Fibroblast of the conjunctiva (primary cell): ENCODE data around the gene H3-3A.

Source experiments
- DNase-seq: peaks from one replicate; pipeline ENCODE4 v3.0.0-alpha.2; 2010; ENCODE audit warnings: low read depth

H3-3A gene

GRCh38 chr1:226054519-226055327 is 7.8 kb upstream of the H3-3A start:
- DNase-seq, result no peak

DNA sequence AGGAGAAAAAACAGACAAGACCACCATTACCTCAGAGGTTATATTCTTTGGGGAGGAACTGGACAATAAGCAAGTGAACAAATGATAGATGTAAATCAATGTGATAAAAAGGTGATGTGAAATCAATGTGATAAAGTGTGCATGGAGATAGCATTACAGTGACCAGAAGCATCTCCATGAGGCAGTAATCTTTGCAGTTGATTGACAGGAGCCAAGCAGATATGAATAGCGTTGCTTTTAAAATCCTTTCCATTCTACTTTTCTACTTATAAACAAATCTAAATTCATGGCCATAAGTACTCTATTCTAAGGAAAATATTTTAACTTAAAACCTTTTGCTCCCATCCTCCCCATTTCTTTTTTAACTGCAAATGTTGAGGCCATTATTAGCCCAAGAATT is 2.8 kb upstream of the H3-3A start:
- no peak for DNase-seq

DNA sequence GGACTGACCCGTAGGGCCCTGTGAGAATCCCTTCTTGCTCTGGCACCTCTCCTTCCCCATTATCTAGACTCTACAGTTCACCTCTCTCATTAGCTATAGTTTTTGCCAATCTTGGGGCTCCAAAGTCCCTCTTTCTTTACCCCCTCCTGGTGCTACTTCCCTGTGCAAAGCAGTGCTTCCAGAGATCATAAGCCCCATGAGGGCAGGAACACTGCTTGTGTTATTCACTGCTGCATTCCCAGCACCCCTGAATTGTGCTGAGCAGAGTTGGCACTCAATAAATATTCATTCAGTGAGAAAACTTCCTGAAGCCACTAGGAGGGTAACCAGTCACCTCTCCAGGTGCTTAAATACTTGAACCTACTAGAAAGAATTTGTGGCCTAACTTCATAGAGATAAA is 2.1 kb upstream of the H3-3A start:
- DNase-seq, result no peak

DNA sequence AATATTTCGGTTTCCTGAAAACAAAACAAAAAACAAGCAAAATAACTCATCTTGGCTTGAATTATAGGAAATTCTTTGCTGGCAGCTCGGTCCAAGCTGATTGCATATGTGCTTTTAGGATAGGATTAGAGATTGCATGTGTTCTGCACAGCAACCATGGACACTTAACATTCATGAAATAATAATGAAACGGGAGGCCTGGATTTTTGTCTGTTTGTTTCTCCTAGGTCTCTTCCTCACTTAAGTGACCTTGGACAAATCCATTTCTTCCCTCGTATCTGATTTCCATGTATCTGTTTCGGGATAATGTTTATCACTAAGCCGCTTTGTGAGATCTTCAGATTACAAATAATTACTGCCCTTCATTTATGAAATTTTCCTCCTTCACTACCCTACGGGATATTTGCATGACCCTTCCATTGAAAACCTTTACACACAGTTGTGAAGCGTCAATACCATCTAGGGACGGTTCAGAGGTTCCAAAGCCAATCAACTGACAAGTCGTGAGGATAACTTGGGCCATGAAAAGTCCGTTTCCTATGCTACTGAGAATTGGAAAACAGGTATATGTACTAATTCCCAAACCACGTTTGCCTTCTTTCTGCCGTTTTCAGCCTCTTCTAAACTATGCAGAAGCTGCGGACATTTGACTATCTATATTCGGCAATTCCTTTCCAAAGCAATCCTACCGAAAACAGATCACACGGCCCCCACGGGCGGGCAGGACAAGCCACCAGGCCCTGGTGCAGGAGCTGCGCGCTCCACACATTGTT is 1.3 kb upstream of the H3-3A start:
- no peak for DNase-seq

GRCh38 chr1:226061841-226062557 is 517 bp upstream of the H3-3A start:
- DNase-seq, result peak; percentile 67

DNA sequence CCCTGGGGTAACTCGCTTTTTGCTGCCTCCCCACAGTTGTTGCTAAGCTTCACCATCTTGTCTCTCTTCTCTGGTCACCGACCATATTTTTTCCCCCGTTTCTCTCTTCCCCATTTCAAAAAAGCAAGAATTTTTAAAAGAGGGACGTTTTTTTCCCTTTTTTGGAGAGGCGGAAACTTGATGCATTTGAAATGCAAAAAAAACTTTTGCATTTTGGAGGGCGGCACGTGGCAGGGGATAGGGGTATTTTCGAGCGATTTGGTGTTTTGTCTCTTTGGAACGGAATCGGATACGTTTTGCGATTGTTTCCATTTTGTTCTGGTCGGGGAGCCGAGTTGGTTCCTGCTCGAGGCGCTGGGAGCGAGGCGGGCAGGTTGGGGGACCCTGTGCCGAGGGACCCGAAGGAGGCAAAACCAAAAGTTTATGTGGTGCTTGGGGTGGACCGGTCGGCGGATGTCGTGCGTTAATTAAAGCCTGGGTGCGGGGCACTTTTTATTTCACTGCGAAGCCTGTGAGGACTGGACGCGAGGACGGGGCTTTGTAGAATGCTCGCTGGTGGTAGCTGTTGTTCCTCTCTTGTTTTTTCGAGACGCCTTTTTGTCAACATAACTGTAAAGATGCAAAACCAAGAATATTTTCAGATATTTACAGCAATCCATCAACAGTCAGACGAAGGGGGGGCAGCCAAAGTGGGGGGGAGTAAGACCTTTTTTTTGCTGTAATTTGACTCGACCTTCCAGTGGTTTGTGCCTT is 884 bp downstream of the H3-3A start:
- DNase-seq, result no peak

DNA sequence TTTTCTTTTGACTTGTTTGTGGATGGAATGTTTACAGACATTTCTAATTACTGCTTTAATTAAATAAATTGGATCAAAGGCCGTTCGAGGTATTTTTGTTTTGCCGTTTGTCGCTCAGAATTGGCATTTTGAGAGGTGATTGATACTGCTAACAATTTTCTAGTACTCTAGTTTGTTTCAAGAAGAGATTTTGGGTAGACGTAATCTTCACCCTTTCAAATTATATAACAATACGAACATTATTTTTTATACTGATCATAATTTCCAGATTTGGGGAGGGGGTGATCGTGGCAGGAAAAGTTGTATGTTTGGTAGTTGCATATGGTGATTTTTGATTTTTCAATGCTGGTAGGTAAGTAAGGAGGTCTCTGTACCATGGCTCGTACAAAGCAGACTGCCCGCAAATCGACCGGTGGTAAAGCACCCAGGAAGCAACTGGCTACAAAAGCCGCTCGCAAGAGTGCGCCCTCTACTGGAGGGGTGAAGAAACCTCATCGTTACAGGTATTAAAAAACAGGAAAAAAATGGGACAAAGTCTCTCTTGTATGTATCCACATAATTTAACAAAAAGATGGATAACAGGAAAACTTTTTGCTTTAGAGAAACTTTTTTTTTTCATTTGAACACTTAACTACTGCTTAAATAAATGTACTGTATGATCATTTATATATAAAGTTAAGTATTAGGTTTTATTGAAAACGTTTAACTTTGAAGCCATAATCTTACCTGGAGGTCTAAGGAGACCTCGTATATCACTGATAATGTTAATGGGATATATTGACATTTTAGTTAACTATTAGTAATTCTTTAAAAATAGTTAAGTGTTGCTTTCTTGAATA is 1.7 kb downstream of the H3-3A start:
- DNase-seq, result no peak

DNA sequence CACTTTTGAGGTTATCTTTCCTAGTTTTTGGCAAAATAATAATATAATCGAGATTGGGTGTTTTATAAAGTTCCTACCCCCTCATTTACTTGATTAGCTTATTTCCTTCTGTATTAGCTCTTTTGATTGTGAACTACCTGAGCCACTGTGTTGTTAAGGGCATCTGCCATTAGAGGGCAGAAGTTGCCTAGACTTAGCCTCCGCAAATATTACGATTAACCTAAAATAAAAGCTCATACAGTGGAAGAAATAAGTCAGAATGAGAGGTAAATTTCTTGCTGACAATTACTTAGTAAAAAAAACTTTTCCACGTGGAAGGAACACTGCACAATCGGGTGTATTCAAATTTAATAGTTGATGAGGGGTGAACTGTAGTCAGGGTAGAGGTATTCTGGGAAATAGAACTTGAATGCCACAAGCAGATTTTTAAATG is 2.3 kb downstream of the H3-3A start:
- DNase-seq, result peak; percentile 51

DNA sequence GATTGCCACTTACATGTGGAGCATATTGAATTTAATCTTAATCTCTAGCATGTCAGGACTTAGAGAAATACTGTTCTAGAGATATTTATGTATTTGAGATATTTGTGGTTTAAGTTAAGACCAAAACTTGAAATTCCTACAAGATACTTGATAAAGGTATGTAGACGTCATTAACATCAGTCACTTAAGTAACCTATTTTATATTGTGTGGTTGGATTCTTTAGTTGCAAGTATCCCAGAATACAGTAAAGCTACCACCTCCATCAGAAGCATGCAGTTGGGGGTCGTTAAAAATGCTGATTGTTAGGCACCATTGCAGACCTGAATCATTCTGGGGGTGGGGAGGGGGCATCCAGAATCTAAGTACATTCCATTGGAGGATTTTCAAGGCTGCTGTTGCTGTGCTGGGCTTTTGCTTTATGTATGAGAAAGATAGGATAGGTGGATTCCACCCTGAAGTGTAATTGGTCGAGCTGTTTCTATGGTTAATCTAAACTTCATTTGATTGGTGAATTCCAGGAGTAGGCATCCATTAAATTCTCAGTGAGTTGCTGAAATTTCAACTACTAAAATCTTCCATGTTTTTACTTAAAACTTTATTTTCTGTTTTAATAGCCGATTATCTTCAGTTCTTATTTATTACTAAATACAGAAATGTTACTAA is 4.0 kb downstream of the H3-3A start:
- DNase-seq, result no peak

DNA sequence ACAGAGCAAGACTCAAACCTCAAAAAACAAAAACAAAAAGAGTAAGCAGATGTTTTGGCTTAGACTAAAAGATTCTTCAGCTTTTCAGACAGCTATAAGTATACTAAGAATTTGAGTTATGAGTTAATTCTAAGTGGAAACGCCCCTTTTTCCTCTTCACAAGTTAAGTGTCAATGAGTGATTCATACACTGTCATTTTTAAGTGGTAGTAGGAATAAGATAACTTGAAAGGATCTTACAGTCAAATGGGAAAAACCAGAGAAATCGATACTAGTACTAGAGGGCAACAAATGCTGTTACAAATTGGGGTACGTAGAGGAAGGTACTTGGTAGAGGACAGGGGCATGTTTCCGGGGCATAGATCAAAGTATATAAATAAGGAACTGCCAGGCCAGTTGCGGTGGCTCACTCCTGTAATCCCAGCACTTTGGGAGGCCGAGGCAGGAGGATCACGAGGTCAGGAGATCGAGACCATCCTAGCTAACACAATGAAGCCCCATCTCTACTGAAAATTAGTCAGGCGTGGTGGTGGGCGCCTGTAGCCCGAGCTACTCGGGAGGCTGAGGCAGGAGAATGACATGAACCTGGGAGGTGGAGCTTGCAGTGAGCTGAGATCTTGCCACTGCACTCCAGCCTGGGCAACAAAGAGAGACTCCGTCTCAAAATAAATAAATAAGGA is 7.4 kb downstream of the H3-3A start:
- DNase-seq, result no peak

GRCh38 chr1:226072347-226072746 is 9.8 kb downstream of the H3-3A start:
- DNase-seq, result no peak

GRCh38 chr1:226073184-226073950 is 10.9 kb downstream of the H3-3A start:
- no peak for DNase-seq

DNA sequence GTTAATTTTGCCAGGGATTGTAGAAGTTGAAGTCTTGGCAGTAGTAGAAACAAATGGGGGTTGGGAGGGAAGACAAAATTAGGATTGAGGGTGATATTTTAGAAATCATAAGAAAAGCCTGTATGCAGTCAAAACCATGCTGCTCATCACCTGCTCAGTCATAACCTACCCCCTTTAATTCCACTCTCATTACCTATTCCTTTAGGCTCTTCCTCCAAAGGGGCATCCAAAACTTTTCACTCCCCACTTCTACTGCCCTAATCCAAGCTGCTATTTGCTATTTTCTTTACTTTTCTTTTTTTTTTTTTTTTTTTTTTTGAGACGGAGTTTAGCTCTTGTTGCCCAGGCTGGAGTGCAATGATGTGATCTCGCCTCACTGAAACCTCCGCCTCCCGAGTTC is 11.5 kb downstream of the H3-3A start:
- no peak for DNase-seq

DNA sequence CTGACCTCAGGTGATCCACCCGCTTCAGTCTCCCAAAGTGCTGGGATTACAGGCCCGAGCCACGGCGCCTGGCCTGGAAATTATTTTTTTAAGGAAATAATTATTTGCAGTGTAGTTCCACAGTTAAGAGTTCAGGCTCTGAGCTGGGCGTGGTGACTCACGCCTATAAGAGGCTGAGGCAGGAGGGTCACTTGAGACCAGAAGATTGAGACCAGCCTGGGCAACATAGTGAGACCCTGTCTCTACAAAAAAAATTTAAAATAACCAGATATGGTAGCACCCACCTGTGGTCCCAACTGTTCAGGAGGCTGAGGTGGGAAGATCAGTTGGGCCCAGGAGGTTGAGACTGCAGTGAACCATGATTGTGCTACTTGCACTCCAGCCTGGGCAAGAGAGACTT is 13.9 kb downstream of the H3-3A start:
- no peak for DNase-seq

DNA sequence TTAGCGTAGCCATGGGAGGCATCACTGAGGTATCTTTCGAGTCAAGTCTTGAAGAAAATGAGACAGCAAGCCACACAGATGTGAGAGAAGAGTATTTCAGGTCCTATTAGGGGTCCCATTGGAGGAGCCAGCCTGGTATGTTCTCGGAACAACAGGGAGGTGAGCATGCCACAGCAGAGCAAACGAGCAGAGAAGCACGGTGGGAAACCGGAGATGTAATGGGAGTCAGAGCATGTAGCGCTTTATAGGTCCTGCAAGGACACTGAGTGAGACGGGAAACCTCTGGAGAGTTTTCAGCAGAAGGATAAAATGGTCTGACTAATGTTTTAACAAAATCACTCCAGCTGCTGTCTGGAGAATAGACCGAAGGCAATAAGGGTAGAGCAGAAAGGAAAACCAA is 15.9 kb downstream of the H3-3A start:
- no peak for DNase-seq

GRCh38 chr1:226082587-226082917 is 20.0 kb downstream of the H3-3A start:
- DNase-seq, result no peak

- no peak for DNase-seq
These were observed 20.4 kb downstream of the H3-3A start for GRCh38 chr1:226082959-226083301.

DNA sequence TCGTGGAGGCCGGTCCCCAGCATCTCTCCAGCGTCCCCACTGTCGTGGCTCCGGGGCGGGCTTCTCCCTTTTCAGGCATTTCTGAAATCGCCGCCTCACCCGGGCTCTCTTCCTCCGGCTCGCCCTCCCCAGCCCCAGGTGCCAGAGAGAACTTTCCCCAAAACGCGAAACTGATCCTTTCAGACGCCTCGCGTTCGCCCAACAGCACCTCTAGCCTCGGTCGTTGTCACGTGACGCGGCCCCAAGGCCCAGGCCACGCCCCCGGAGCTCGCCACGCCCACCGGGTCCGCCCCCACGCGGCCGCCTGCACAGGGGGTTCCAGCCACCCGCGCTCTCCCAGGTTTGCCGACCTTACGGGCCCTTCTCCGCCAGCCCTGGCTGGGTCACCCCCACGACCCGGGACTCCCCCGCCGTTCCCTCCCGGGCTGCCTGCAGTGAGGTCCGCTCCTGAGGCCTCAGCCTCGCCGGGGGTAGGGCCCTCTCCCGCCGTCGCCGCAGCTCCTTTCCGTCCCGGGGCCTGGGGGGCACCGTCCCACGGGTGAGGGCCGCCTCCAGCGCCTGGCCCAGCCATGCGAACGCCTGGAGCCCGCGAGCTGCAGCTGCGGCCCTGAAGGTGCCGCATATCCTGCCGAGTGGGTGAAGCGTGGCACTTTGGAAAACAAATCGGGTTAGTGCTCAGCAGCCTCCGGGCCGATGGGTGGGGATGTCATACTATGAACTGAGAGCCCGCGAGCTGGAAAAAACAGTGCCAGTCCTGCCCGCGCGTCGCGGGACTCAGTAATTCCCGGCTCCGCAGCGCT is 21.0 kb downstream of the H3-3A start:
- DNase-seq, result peak; percentile 60
